Measurements from ENCODE around the gene C10orf90.

The C10orf90 gene

DNA sequence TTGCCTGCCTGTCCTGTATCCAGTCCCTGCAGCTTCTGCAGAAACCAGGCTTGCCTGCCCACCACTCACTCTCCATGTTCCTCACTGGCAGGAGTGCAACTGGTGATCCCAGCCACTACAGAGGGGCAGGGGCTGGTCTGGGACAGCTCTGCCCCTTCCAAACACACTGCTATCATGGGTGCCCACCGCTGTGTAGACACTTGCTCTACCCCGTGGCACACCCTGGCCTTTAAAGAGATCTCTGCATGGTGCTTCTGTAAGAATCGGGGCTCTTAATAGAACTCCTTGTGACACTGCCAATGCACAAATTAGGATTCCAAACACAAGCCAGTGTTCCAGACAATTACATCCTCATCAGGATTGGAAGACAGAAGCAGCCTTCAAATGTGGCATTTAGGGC, 41.7 kb downstream of the C10orf90 start:
- DNase-seq: no peak

DNA sequence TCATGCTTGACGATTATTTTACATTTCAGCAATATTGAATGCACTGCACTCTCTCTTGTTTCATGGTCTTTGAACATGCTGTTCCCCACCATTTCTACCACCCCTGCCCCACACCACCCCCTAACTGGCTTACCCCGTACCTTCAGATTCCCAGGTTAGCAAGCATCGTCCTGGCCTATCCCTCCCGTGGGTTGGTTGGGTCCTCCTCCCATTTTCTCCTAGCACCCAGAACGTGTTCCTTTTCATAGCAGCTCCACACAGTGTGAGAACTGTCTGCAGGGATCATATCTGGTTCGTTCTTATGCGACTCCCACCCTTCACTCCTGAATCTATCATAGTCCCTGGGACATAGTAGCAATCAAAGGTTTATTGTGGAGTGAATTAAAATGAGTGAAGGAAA, 48.6 kb downstream of the C10orf90 start:
- DNase-seq: no peak

DNA sequence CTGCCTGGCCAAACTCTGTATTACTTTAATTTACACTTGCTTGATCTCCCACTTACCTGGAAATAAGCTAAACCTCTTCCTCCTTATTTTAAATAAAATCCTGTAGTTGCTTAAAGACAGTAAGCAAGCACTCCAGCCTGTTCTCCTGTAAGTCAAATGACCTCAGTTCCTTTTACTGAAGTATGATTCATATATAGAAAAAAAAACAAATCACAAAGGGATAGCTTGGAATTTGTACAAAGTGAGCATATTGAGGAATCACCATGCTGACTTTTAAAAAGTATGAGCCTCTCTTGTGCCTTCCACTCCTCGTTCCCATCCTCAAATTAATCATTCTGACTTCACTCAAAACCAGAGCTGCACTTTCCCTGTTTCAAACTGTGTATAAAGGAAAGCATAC, 52.0 kb downstream of the C10orf90 start:
- no peak for DNase-seq

DNA sequence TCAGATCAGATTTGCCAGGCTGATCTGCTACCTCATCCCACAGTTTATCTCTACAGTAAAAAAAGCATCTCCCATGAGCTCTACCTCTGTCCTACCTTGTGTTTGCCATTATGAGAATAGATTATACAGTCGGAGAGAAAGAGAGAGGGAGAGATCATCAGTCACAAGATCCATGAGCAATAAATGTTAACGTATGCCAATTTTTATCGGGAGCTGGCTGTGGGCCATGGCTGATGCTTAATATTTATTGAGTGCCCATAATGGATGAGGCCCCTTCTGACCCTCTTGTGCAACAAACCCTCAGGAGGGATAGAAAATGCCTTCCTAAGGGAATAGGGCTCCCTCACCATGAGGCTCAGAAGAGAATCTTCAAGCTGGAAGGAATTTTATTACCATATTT, 52.8 kb downstream of the C10orf90 start:
- DNase-seq: no peak

DNA sequence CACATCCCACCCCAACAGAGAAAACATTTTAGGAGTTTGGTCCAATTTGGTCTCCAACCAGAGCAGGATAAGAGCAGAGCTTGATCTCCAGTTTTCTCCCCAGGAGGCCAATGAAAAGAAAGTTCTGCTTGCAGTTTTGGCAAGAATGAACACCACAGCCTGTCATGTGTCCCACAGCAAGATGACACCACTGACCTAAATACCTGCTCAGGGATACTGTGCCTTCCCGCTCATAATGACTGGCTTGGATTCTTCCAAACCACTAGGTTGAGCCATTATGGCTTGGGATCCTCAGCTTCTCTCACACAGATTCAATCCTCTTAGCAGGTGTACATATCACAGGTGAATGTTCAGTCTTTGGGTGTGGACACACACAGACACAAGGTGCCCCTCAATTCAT, 53.3 kb downstream of the C10orf90 start:
- DNase-seq: no peak

- no peak for DNase-seq
Measured at GRCh38 chr10:126616737-126617136, 53.8 kb downstream of the C10orf90 start.

DNA sequence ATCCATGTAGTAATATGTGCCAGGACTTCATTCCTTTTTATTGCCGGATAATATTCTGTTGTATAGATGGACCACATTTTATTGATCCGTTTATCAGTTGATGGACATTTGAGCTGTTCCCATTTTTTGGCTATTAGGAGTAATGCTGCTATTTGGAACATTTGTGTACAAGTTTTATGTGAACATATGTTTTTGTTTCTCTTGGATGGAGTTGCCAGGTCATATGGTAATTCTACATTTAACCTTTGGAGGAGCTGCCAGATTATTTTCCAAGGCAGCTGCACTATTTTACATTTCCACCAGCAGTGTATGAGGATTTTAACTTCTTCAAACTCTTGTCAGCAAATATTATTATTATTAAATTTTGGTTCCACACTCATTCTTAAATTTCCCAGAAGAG, 59.2 kb downstream of the C10orf90 start:
- DNase-seq: no peak

GRCh38 chr10:126609566-126609965, 60.9 kb downstream of the C10orf90 start:
- no peak for DNase-seq

- DNase-seq: no peak
Measured at GRCh38 chr10:126599949-126600682, 70.4 kb downstream of the C10orf90 start.

- no peak for DNase-seq
Measured at GRCh38 chr10:126598009-126598408, 72.5 kb downstream of the C10orf90 start.

- no peak for DNase-seq
Measured at GRCh38 chr10:126597211-126597610, 73.3 kb downstream of the C10orf90 start.

GRCh38 chr10:126596472-126597016, 73.9 kb downstream of the C10orf90 start:
- no peak for DNase-seq

DNA sequence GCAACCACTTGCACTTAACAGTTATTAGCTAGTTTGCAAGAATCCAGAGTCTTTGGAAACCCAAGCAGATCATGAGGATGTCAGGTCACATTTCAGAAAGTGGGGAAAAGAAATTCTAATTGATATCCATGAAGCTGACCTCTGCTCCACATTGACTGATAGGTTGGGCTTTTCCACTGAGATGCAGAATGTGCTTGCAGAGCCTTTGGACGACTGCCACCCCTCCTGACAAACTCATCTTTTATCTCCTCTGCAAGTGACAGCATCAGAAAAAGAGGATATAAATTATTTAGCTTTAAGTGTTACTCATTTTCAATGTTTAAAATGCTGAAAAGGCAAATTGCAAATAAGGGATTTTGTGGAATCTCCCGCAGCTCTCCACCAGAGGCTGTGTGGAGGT, 75.3 kb downstream of the C10orf90 start:
- DNase-seq: no peak

GRCh38 chr10:126593968-126594701, 76.4 kb downstream of the C10orf90 start:
- DNase-seq: no peak

- no peak for DNase-seq
Measured at GRCh38 chr10:126592901-126593300, 77.6 kb downstream of the C10orf90 start.

DNA sequence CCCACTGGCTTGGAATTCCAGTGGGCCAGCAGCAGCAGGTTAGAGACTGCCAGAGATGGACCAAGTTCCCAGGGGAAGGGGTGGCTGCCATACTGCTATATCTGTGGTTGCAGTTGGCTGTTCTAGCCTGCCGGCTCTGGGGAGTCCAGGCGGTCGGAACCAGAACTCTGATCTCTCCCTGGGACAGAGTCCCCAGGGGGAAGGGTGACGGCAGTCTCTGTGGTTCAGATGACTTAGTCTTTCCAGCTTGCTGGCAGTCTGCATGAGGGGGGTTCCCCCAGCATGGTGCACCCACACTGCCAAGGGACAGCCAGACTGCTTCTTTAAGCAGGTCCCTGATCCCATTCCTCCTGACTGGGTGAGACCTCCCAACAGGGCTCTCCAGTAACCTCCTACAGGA, 82.5 kb downstream of the C10orf90 start:
- no peak for DNase-seq

DNA sequence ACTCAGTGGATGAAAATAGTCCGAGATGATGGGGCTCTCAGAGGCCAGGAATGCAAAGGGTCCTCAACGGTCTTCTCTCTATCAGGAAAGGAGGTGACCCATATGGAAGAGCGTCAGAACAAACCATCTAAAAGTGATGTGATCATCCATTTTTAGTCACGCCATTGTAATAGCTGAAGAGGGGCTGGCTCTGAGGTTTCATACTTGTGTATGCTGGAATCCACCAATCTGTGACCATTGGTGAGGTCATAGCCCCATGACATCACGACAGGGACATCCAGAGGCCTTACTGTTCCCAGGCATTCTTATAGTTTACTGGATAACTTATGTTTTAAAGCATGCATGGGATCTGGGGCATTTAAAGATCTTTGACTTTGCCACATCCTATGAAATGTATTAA, 83.6 kb downstream of the C10orf90 start:
- no peak for DNase-seq

DNA sequence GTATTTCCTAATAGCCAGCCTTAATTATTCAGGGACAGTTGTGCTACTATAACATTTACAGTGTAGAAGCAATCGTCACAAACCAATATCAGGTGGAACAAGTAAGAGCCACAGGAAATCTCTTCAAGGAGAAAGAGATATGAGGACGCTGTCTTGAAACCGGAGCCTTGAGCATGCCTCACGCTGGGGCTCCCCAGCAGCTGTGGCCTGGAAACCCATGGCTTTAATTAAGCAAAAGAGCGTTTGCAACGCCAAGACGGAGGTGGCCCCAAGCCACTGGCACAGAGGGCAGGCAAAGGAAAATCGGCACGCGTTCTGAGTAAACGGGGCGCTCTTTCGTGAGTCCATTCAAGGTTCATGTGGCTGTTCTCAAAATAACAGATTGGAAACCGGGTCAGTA, 84.4 kb downstream of the C10orf90 start:
- no peak for DNase-seq

- no peak for DNase-seq
Measured at GRCh38 chr10:126585249-126586017, 85.1 kb downstream of the C10orf90 start.

DNA sequence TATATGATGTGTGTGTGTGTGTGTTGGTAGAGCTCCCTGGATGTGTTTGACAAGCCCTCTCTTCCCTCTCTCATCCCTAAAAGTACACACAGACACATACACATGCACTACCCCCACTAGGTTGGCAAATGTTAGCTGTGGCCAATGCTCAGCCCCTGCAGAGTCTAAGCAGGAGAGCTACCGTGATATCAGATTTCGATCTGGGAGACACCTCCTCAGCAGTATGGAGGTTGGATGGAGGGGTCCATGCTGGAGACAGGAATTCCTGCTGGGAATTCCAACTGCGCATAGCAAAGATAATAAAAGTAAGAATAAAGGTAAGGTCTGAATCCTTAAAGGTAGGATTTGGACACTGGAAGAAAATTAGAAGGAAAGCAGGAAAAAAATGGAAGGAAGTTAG, 85.7 kb downstream of the C10orf90 start:
- no peak for DNase-seq

DNA sequence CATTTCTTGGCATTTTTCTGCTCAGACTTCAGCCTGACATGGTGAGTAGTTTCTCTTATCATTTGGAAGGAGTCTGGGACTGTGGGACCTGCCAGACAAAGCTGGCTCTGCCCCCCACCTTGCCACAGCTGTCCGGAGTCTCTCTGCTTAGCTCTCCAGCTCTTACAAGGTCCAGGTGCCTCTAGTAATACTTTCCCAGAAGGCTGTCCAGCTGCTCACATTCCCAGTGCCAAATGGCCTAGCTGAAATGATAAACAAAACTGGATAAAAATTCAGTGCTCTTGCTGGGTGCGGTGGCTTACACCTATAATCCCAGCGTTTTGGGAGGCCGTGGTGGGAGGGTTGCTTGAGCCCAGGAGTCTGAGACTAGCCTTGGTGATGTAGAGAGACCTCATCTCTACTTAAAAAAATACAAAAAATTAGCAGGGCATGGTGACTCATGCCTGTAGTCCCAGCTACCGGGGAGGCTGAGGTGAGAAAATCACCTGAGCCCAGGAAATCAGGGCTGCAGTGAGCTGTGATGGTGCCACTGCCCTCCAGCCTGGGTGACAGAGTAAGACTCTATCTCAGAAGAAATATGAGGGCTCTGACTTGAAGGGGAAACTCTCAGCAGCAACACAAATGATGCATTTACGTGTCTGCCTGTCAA, 86.8 kb downstream of the C10orf90 start:
- no peak for DNase-seq

DNA sequence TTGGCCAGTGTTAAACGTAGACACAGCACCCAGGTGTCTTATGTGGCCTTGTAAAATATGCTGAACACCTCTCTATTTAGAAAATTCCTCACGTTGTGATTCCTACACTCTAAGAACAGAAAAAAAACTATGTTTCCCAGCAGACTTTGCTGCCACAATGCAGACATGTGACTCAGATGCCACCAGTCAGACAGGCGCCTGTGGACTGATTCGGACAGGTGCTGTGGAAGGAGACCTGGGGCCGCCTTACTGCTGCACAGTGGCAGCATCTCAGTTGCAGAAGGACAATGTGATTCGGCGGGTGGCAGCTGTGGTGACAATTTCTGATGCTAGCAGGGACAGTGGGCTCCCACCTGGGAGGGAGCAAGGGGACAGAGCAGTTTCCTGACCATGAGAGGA, 88.8 kb downstream of the C10orf90 start:
- DNase-seq: no peak
